Occipital lobe (tissue), 2 donors: ENCODE data around the gene UBE2V1. TPM values are rescaled to one million over a fixed set of nuclear protein-coding genes. Genes with fewer than 3 reads are reported as not detected.
"Not testable (repeated sequence)": the region's sequence is repeated elsewhere in the genome, so short reads cannot be mapped to it uniquely, and the experiment has no call there.

Experiments used
- DNase-seq: peaks from one replicate; lab custom pipeline; 2025; lab: John Stamatoyannopoulos, UW
- total RNA-seq: library from RNA; depleted of rRNA; stranded (reverse); fragments of >200 nt; gene quantifications from one replicate; pipeline ENCODE4 v1.2.3, GENCODE V29; 2014

Gene UBE2V1
- total RNA-seq, 1 donor from 2014 or later: 30.1 TPM

- peak; percentile 94 for DNase-seq
Observed at GRCh38 chr20:50115591-50116367, 2.8 kb upstream of the UBE2V1 start.

- DNase-seq: no peak
Observed at GRCh38 chr20:50115041-50115512, 2.1 kb upstream of the UBE2V1 start.

GRCh38 chr20:50113420-50114224 lies 672 bp upstream of the UBE2V1 start:
- DNase-seq: no peak

- no peak for DNase-seq
Observed at GRCh38 chr20:50111829-50112495, 988 bp downstream of the UBE2V1 start.

- no peak for DNase-seq
Observed at GRCh38 chr20:50111120-50111828, 1.7 kb downstream of the UBE2V1 start.

- DNase-seq: no peak
Observed at GRCh38 chr20:50110141-50111047, 2.6 kb downstream of the UBE2V1 start.

- no peak for DNase-seq
Observed at GRCh38 chr20:50108556-50109235, 4.3 kb downstream of the UBE2V1 start.

- DNase-seq: no peak
Observed at GRCh38 chr20:50107796-50108331, 5.1 kb downstream of the UBE2V1 start.

- DNase-seq: no peak
Observed at GRCh38 chr20:50107086-50107660, 5.8 kb downstream of the UBE2V1 start.

GRCh38 chr20:50106669-50107068 lies 6.3 kb downstream of the UBE2V1 start:
- not testable (repeated sequence) for DNase-seq

- not testable (repeated sequence) for DNase-seq
Observed at GRCh38 chr20:50103464-50104107, 9.4 kb downstream of the UBE2V1 start.

- not testable (repeated sequence) for DNase-seq
Observed at GRCh38 chr20:50102551-50102950, 10.4 kb downstream of the UBE2V1 start.

- no peak for DNase-seq
Observed at GRCh38 chr20:50101887-50102286, 11.1 kb downstream of the UBE2V1 start.

GRCh38 chr20:50101281-50101680 lies 11.7 kb downstream of the UBE2V1 start:
- DNase-seq: no peak

GRCh38 chr20:50100552-50100951 lies 12.4 kb downstream of the UBE2V1 start:
- DNase-seq: no peak

GRCh38 chr20:50099565-50099991 lies 13.4 kb downstream of the UBE2V1 start:
- DNase-seq: no peak

GRCh38 chr20:50099113-50099512 lies 13.8 kb downstream of the UBE2V1 start:
- DNase-seq: no peak

GRCh38 chr20:50098259-50098658 lies 14.7 kb downstream of the UBE2V1 start:
- no peak for DNase-seq
